GM12892 (cell line): Measurements from ENCODE around the gene PLCD3.

Experiments
- POLR2A ChIP-seq: IDR thresholded peaks from 2 replicates; pipeline ENCODE4 v1.6.1; 2011; ENCODE audit warnings: low read depth, low read length, control low read depth
- POLR2AphosphoS5 ChIP-seq: IDR thresholded peaks from 2 replicates; pipeline ENCODE4 v1.6.1; 2011; ENCODE audit warnings: low read depth, low read length, control low read depth

GRCh38 chr17:45130681-45131615 is 1.4 kb downstream of the PLCD3 start:
- TF ChIP-seq POLR2A (no peak), POLR2AphosphoS5 (no peak)
